ENCODE data around the gene LCN6.
A peak's percentile ranks its signal among the peaks of the same experiment; 100 is the strongest.

Gene LCN6

DNA sequence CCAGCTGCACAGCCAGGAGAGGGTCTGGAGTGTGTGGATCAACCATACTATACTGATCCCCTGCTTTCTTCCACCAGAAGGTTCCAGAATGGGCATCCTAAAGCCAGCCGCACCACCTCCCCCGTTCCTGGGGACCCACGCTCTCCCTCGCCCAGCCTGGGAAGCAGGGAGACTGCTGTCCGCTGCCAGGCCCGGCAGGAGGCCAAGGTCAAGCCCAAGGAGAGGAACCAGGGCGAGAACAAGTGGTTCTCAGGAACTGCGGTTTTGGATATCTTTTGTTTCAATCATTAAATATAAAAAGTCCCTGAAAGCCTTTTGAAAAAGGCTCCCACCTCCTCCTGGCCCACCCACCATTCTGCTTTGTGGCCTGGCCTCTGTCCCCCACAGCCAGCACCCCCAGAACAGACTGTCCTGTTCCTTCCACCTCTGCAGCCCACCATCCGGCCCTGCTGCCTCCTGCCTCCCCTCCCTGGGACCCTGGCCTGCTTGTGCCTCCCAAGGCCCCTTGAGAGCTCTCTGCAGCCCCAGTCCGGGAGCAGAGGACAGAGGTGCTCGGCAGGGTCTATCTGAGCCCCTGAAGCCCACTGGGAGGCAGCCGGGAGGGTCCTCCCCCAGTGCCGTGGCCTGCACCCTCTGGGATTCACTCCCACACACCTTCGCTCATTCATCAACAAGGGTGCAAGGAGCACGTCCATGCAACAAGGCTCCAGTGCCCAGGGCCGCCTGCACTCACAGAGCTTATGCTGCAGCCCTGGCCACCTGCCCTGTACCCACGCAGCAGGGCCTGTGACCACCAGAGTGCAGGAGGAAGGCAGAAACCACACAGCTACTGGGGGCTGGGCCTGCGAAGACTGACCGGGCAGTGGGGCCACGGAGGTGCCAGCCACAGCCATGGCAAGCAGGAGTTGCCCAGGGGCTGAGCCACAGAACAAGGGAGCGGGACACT lies 614 bp upstream of the LCN6 start:
- Histone ChIP-seq H3K9me3 (ENCODE audit: insufficient read depth, low read length) (peaks cover 15% of the 10 kb centered on the region), H3K27me3 (ENCODE audit: insufficient read depth, insufficient read length) (no peaks in the 10 kb centered on the region), H3K9ac (ENCODE audit: insufficient read length, low read depth) (peak overlapping the region; percentile 6), H3K36me3 (ENCODE audit: insufficient read depth, insufficient read length, low read length) (no peaks in the 10 kb centered on the region), H3K4me3 (ENCODE audit: insufficient read length, low read depth) (no peak overlapping the region), H3K4me1 (ENCODE audit: insufficient read depth, insufficient read length) (peaks cover 12% of the 10 kb centered on the region)
- TF ChIP-seq SUZ12 (IDR thresholded peaks at IDR 0.05; ENCODE audit: extremely low read depth, insufficient read depth, insufficient read length) = no peak
- no peak for TF ChIP-seq YY1 (IDR thresholded peaks at IDR 0.05; ENCODE audit: insufficient read depth, insufficient read length)
- no peak for TF ChIP-seq ZNF274 (IDR thresholded peaks at IDR 0.05; ENCODE audit: low read depth, low read length)
- DNase-seq (ENCODE audit: low read depth, low spot score) = no peak

DNA sequence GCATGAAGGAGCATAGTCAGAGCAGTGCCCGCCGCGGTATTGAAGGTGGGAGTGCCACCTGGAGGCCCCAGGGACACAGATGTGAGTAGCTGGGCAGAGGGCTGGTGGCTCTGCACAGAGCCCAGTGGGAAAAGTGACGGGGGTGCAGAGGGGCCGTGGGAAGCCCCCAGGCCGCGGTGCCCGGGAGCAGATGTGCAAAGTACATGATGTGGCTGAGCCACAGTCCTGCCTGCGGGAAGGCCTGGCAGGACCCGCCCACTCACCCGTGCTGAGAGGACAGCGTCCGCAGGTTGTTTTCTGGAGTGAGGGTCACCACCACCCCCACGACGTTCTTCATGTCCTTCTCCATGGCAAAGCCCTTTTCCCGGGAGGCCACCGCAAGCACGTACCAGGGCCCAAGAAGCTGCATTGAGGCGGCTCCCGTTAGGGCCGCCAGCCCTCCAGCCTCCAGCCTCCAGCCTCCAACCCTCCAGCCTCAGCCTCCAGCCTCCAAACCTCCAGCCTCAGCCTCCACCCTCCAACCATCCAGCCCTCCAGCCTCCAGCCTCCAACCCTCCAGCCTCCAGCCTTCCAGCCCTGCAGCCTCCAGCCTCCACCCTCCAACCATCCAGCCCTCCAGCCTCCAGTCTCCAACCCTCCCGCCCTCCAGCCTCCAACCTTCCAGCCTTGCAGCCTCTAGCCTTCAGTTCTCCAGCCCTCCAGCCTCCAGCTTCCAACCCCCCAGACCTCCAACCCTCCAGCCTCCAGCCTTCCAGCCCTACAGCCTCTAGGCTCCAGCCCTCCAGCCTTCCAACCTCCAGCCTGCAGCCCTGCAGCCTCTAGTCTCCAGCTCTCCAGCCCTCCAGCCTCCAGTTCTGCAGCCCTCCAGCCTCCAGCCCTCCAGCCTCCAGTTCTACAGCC lies 914 bp downstream of the LCN6 start:
- peaks cover 14% of the 10 kb centered on the region for H3K4me1 ChIP-seq (ENCODE audit: insufficient read depth, insufficient read length)
- H3K36me3 ChIP-seq (ENCODE audit: insufficient read depth, insufficient read length, low read length) = no peaks in the 10 kb centered on the region
- H3K9me3 ChIP-seq (ENCODE audit: insufficient read depth, low read length) = peaks cover 15% of the 10 kb centered on the region
- no peak overlapping the region for H3K9ac ChIP-seq (ENCODE audit: insufficient read length, low read depth)
- H3K4me3 ChIP-seq (ENCODE audit: insufficient read length, low read depth) = no peak overlapping the region
- no peak for TF ChIP-seq YY1 (IDR thresholded peaks at IDR 0.05; ENCODE audit: insufficient read depth, insufficient read length)
- TF ChIP-seq SUZ12 (IDR thresholded peaks at IDR 0.05; ENCODE audit: extremely low read depth, insufficient read depth, insufficient read length) = no peak
- TF ChIP-seq ZNF274 (IDR thresholded peaks at IDR 0.05; ENCODE audit: low read depth, low read length) = no peak
- no peaks in the 10 kb centered on the region for H3K27me3 ChIP-seq (ENCODE audit: insufficient read depth, insufficient read length)
- no peak for DNase-seq (ENCODE audit: low read depth, low spot score)

- peaks cover 19% of the 10 kb centered on the region for H3K4me1 ChIP-seq (ENCODE audit: insufficient read depth, insufficient read length)
- H3K27me3 ChIP-seq (ENCODE audit: insufficient read depth, insufficient read length) = no peaks in the 10 kb centered on the region
- no peak overlapping the region for H3K9ac ChIP-seq (ENCODE audit: insufficient read length, low read depth)
- peaks cover 7% of the 10 kb centered on the region for H3K9me3 ChIP-seq (ENCODE audit: insufficient read depth, low read length)
- H3K36me3 ChIP-seq (ENCODE audit: insufficient read depth, insufficient read length, low read length) = no peaks in the 10 kb centered on the region
- TF ChIP-seq SUZ12 (IDR thresholded peaks at IDR 0.05; ENCODE audit: extremely low read depth, insufficient read depth, insufficient read length) = no peak
- TF ChIP-seq YY1 (IDR thresholded peaks at IDR 0.05; ENCODE audit: insufficient read depth, insufficient read length) = no peak
- no peak for TF ChIP-seq ZNF274 (IDR thresholded peaks at IDR 0.05; ENCODE audit: low read depth, low read length)
- no peak overlapping the region for H3K4me3 ChIP-seq (ENCODE audit: insufficient read length, low read depth)
- DNase-seq (ENCODE audit: low read depth, low spot score) = no peak
Observed at GRCh38 chr9:136746621-136747020, 1.7 kb downstream of the LCN6 start.

- Histone ChIP-seq H3K36me3 (ENCODE audit: insufficient read depth, insufficient read length, low read length) (no peaks in the 10 kb centered on the region), H3K4me1 (ENCODE audit: insufficient read depth, insufficient read length) (peaks cover 24% of the 10 kb centered on the region), H3K27me3 (ENCODE audit: insufficient read depth, insufficient read length) (no peaks in the 10 kb centered on the region), H3K9me3 (ENCODE audit: insufficient read depth, low read length) (0 out of 2 replicates have a peak, but pooled peaks cover 2% of the 10 kb centered on the region), H3K9ac (ENCODE audit: insufficient read length, low read depth) (no peak overlapping the region), H3K4me3 (ENCODE audit: insufficient read length, low read depth) (no peak overlapping the region)
- TF ChIP-seq SUZ12 (IDR thresholded peaks at IDR 0.05; ENCODE audit: extremely low read depth, insufficient read depth, insufficient read length) (no peak), YY1 (IDR thresholded peaks at IDR 0.05; ENCODE audit: insufficient read depth, insufficient read length) (no peak), ZNF274 (IDR thresholded peaks at IDR 0.05; ENCODE audit: low read depth, low read length) (no peak)
- no peak for DNase-seq (ENCODE audit: low read depth, low spot score)
Observed at GRCh38 chr9:136746155-136746490, 2.2 kb downstream of the LCN6 start.

DNA sequence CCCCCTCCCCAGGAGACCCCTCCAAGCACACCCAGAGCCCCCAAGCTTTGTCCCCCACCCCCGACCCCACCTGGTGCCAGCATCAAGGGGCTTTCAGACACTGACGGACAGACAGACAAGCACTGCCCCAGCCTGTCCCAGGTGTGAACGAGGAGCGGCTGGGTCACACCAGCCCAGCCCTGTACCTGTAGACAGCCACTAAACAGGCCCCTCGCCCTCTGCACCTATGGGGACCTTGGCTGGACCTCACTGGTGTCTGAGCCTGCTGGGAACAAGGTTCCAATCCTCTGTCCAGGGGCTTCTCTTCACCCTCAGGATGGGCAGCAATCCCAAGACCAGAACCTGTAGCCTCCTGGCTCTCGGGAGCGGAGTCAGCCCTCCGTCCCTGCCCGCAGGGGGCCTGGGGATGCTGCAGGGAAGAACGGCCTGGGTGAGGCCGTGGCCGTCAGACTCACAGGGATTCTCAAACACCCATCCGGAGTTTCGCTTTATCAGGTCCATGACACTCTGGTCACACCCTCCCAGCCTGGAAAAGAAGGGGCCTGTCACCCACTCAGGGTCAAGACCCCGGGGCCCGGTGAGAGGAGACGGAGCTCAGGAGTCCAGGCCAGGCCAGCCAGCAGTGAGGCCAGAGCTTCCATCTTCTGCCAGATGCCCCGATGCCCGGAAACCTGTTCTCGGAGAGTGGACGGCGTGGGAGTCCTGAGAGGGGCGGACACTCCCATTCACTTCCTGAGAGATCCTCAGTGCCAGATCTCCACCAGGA lies 2.8 kb downstream of the LCN6 start:
- Histone ChIP-seq H3K9me3 (ENCODE audit: insufficient read depth, low read length) (no peaks in the 10 kb centered on the region), H3K36me3 (ENCODE audit: insufficient read depth, insufficient read length, low read length) (no peaks in the 10 kb centered on the region), H3K9ac (ENCODE audit: insufficient read length, low read depth) (no peak overlapping the region), H3K27me3 (ENCODE audit: insufficient read depth, insufficient read length) (no peaks in the 10 kb centered on the region), H3K4me3 (ENCODE audit: insufficient read length, low read depth) (no peak overlapping the region), H3K4me1 (ENCODE audit: insufficient read depth, insufficient read length) (peaks cover 26% of the 10 kb centered on the region)
- no peak for TF ChIP-seq SUZ12 (IDR thresholded peaks at IDR 0.05; ENCODE audit: extremely low read depth, insufficient read depth, insufficient read length)
- DNase-seq (ENCODE audit: low read depth, low spot score) = no peak

DNA sequence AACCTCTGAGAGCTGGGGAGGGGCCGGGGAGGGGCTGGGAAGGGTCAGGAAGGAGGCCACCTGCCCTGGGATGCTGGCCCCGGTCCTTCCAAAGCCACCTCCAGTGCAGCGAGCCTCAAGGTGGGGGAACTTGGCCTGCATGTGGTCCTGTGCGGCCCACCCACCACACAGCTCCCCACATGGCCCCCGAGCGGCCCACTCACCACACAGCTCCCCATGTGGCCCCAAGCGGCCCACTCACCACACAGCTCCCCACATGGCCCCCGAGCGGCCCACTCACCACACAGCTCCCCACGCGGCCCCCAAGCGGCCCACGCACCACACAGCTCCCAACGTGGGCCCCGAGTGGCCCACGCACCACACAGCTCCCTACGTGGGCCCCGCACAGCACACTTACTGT lies 3.6 kb downstream of the LCN6 start:
- Histone ChIP-seq H3K9me3 (ENCODE audit: insufficient read depth, low read length) (no peaks in the 10 kb centered on the region), H3K27me3 (ENCODE audit: insufficient read depth, insufficient read length) (no peaks in the 10 kb centered on the region), H3K4me1 (ENCODE audit: insufficient read depth, insufficient read length) (peaks cover 26% of the 10 kb centered on the region), H3K4me3 (ENCODE audit: insufficient read length, low read depth) (no peak overlapping the region), H3K9ac (ENCODE audit: insufficient read length, low read depth) (no peak overlapping the region), H3K36me3 (ENCODE audit: insufficient read depth, insufficient read length, low read length) (no peaks in the 10 kb centered on the region)
- TF ChIP-seq ZNF274 (IDR thresholded peaks at IDR 0.05; ENCODE audit: low read depth, low read length) = no peak
- TF ChIP-seq SUZ12 (IDR thresholded peaks at IDR 0.05; ENCODE audit: extremely low read depth, insufficient read depth, insufficient read length) = no peak
- TF ChIP-seq YY1 (IDR thresholded peaks at IDR 0.05; ENCODE audit: insufficient read depth, insufficient read length) = no peak
- no peak for DNase-seq (ENCODE audit: low read depth, low spot score)

Data from NT2/D1 (cell line).